ENCODE measurements around the gene GAGE12D.
"Not testable (repeated sequence)": the region's sequence is repeated elsewhere in the genome, so short reads cannot be mapped to it uniquely, and the experiment has no call there.

DNA sequence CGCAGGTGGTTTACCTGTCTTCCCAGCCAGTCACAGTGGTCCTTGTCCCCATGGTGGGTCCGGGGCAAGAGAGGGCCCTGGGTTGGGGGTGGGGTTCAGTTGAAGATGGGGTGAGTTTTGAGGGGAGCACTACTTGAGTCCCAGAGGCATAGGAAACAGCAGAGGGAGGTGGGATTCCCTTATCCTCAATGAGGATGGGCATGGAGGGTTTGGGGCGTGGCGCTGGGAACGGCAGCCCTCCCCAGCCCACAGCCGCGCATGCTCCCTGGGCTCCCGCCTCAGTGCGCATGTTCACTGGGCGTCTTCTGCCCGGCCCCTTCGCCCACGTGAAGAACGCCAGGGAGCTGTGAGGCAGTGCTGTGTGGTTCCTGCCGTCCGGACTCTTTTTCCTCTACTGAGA, 28.6 kb downstream of the GAGE12D start, which contains the start of gene GAGE12G:
- TF ChIP-seq SIN3A (IDR thresholded peaks at IDR 0.05; ENCODE audit: borderline replicate concordance, insufficient read depth, low read length), result not testable (repeated sequence)
- TF ChIP-seq, protein P1, sequence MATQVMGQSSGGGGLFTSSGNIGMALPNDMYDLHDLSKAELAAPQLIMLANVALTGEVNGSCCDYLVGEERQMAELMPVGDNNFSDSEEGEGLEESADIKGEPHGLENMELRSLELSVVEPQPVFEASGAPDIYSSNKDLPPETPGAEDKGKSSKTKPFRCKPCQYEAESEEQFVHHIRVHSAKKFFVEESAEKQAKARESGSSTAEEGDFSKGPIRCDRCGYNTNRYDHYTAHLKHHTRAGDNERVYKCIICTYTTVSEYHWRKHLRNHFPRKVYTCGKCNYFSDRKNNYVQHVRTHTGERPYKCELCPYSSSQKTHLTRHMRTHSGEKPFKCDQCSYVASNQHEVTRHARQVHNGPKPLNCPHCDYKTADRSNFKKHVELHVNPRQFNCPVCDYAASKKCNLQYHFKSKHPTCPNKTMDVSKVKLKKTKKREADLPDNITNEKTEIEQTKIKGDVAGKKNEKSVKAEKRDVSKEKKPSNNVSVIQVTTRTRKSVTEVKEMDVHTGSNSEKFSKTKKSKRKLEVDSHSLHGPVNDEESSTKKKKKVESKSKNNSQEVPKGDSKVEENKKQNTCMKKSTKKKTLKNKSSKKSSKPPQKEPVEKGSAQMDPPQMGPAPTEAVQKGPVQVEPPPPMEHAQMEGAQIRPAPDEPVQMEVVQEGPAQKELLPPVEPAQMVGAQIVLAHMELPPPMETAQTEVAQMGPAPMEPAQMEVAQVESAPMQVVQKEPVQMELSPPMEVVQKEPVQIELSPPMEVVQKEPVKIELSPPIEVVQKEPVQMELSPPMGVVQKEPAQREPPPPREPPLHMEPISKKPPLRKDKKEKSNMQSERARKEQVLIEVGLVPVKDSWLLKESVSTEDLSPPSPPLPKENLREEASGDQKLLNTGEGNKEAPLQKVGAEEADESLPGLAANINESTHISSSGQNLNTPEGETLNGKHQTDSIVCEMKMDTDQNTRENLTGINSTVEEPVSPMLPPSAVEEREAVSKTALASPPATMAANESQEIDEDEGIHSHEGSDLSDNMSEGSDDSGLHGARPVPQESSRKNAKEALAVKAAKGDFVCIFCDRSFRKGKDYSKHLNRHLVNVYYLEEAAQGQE (IDR thresholded peaks at IDR 0.05; ENCODE audit: insufficient read depth in 1 of 2, low read depth in 2 of 2, low read length in 2 of 2), result not testable (repeated sequence)

All from PFSK-1 (cell line).